ENCODE data around the gene SMAD2.

- TF ChIP-seq ZC3H11A (IDR thresholded peaks at IDR 0.05) (no peak), HEYL (CRISPR knock-in tag; IDR thresholded peaks at IDR 0.05) (no peak)
Measured at GRCh38 chr18:47917923-47918610, 12.4 kb downstream of the SMAD2 start.
